NCI-H1694 treated with DMSO at 0.1 percent for 48 hours (cell line): ENCODE data around the gene LRRC23.

Experiments
- DNase-seq: peaks from one replicate; lab custom pipeline; 2025; lab: John Stamatoyannopoulos, UW

The LRRC23 gene

DNA sequence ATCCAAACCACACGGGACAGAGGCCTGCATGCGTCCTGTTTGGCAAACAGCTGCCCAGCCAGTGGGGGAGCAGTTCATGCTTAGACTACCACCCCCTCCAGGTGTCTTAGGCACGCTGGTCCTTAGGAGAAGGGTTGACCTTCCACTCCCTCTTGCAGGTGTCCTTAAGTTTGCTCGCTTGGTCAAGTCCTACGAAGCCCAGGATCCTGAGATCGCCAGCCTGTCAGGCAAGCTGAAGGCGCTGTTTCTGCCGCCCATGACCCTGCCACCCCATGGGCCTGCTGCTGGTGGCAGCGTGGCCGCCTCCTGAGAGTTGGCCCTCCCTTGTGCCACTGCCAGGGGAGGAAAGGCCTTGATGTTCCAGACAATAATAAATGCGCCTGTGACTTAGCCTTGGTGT, 41.0 kb downstream of the LRRC23 start:
- no peak for DNase-seq

DNA sequence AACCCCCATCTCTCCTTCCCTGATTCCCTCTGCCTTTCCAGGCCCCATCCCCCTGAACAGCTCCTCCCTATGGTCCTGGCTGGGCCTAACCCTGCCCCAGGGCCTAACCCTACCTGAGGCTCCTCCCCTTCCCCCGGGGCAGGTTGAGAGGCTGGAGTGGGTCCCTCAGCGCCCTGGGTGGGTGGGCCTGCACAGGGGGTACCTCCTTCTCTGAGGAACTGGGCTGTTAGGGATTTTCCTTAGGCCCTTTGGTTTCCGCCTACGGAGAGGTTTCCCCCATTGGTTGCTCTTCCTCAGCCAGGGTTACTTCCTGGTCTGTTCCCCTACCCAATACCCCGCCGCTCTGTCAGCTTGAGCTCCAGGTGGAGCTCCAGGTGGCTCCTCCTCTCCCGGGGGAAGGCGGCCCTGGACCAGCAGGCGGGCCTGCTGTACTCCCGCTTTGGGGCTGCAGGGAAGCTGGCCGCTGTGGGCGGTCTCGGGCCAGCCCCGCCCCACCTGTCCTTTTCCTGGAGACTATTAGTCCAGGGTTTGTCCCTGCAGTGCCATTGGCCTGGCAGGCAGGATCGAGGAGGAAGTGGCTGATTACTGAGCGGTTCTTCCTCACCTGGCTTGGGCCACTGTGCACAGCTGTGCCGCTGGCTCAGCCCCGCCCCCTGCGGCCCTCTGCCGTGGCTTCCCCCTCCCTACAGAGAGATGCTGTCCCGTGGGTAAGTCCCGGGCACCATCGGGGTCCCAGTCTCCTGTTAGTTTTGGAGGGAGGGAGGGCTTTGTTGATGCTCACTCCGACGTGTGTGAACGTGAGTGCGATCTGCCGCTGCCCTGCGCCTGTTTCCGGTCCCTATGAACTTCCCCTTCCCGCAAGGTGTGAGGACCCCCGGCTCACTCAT, 41.7 kb downstream of the LRRC23 start:
- no peak for DNase-seq

DNA sequence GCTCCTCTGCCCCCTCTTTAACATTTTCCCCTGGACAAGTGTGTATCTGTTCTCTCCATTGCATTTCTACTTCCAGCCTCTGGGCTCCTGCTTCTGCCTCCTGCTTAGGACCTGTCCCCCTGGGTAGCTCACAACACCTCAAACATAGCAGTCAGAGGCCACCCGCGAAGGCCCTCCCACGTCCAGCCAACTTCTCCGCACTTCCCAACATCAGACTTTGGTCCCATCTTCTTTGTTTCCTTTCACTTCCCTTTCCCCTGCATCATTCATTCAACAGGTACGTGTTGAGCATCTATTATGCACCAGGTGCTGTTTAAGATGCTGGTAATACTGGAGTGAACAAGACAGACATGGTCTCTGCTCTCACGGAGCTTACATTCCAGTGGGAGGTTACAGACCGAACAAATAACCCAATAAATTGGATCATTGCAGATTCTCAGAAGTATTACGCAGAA, 42.3 kb downstream of the LRRC23 start:
- DNase-seq, result no peak

DNA sequence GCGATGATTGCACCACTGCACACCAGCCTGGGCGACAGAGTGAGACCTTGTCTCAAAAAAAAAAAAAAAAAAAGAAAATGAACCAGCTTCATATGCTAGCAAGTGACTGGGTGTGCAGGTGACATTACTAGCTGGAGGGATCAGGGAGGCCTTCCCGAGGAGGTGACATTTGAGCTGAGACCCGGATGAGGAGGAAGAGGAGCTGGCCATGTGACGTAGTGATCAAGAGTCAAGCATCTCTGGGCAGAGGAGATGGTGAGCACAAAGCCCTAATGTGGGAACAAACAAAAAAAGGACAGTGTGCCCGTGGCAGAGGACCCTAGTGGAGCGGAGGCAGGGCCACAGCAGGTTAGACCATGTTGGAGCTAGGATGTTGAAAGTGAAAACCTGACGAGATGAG, 43.0 kb downstream of the LRRC23 start:
- no peak for DNase-seq

DNA sequence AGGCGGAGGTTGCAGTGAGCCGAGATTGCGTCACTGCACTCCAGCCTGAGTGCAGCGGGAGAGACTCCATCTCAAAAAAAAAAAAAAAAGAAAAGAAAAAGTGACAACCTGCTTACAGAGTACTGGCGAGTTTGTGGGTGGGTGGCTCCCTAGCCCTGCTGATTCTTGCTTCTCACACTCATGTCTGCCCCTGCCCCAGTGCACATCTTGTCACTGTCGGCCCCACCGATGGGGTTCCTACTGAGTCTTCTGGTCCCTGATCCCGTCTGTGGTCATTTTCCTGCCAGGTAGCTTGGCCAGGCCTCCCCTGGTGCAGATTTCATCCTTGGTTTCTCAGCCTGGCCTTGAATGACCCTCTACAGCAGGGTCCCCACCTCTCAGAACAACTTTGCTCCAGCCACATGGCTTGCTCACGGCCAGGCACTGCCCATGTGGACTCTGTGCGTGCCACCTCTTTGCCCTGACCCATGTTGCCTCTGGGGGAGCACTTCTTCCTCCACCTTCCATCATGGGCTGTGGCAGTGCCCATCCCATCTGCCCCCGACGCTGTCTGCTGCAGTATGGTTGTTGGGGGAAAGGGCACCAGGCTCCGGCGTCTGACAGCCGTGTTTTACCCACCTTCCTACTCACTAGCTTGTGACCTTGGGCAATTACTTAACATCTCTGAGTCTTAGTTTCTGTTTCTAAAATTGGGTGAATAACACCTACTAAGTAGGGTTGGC, 44.4 kb downstream of the LRRC23 start:
- DNase-seq, result no peak

DNA sequence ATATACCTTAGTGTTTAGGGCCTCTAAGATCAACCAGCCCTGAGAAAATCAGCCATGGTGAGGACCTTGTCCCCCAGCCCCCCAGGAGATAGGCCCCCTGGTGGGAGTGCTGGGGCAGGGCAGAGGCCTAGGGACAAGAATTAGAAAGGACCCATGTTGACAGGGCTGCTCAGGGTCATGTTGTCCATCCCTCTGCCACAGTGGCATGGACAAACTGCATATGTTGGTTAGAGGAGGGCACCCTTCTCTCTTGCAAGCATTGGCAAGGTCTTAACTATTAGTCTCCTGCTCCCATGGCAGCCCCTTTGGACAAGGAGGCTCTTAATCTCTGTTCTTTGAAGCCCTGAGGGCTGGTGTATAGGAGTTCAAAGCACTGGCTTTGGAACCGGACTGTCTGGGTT, 45.8 kb downstream of the LRRC23 start:
- no peak for DNase-seq

DNA sequence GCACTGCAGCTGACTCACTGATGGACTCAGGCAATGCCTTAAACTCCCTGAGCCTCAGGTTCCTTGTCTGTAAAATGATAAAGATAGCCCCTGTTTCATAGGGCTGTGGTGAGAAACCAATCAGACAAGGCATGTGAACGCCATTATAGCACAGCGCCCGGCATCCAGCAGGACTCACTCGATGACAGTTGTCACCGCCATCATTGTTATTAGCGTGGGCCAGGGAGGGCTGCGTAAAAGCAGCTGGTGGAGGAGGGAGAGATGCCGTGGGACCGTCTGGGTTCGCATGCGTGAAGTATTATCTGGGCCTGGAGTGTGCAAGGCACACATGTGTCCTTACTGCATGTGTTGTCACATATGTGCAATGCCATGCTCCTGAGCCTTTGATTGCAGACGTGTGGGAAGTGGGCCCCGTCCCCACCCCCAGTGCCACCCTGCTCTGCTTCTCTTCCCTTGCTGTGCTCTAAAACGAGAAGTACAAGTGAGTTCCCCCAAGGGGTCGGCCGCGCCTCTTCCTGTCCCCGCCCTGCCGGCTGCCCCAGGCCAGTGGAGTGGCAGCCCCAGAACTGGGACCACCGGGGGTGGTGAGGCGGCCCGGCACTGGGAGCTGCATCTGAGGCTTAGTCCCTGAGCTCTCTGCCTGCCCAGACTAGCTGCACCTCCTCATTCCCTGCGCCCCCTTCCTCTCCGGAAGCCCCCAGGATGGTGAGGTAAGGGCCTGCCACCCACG, 46.4 kb downstream of the LRRC23 start, which contains the start of gene PTPN6:
Gene PTPN6 (plus strand): TSS at position 546 of the 730 bp plus-strand sequence. CDS start 157 bp downstream, at position 703.
- no peak for DNase-seq

DNA sequence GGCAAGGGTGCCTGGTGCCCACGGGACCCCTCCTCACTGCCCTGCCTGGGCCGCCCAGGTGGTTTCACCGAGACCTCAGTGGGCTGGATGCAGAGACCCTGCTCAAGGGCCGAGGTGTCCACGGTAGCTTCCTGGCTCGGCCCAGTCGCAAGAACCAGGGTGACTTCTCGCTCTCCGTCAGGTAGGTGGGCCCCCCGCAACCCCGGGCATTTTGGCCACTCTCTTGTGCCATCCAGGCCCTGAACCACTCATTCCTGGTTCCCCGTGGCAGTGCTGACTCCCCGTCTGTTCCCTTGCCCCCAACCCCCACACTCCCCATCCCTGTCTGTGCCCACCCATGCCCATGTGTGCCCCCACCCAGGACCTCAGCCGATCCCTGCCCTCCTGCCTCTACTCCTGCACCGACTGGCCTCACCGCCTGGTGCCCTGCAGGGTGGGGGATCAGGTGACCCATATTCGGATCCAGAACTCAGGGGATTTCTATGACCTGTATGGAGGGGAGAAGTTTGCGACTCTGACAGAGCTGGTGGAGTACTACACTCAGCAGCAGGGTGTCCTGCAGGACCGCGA, 47.0 kb downstream of the LRRC23 start:
- DNase-seq, result no peak

DNA sequence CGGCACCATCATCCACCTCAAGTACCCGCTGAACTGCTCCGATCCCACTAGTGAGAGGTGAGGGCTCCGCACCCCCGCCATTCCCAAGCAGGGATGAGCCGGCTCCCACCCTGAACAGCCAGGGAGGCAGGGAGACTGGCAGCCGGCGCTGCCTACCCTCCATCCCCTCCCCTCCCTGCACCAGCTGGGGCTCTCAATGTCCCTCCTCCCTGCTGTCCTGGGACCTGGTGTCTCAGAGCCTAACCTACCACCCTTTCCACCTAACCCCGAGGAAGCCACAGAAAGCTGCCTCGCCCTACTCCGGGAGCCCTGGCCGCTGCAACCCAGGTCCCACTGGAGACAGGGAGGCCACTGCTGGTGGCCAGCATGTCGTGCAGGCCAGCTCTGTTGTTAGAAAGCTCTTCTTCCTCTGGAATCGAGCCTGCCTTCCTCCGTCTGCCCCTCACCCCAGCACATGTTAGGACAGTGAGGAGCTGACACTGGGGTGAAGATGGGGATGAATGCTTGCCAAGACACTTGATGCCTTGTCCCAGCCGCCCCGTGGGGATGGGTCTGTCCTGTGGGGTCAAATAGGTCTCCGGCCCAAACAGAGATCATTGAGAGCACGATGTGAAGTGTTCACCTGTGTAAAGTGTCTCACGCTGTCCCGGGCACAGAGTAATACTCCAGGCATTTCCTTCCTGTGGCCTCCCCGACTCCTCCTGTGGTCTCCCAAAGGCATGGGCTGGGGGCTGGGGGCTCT, 47.7 kb downstream of the LRRC23 start:
- no peak for DNase-seq

DNA sequence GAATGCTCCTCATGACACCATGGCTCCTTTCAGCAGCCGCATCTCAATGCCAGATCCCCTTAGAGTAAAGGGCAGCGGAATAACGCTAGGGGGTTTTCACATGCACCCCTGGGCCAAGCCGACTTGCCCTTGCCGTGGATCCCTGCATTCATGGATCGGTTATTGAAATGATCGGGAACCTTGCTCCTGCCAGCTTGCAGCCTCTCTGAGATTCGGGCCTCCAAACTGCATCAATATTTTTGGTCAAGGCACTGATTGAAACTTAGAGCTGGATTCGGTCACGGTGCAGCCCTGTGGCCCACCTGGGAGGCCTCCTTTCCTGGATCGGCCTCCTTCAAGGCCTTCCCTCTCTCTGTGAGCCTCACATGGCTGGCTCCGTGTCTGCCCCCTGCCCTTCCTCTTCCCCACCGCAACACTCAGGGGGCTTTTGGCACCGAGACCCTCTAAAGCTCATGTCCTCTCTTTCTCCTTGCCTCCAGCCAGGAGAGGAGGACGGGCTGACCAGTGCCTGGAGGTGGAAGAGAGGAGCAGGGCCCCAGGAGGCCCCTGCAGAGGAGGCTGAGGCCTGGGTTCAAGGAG, 48.3 kb downstream of the LRRC23 start:
- no peak for DNase-seq

DNA sequence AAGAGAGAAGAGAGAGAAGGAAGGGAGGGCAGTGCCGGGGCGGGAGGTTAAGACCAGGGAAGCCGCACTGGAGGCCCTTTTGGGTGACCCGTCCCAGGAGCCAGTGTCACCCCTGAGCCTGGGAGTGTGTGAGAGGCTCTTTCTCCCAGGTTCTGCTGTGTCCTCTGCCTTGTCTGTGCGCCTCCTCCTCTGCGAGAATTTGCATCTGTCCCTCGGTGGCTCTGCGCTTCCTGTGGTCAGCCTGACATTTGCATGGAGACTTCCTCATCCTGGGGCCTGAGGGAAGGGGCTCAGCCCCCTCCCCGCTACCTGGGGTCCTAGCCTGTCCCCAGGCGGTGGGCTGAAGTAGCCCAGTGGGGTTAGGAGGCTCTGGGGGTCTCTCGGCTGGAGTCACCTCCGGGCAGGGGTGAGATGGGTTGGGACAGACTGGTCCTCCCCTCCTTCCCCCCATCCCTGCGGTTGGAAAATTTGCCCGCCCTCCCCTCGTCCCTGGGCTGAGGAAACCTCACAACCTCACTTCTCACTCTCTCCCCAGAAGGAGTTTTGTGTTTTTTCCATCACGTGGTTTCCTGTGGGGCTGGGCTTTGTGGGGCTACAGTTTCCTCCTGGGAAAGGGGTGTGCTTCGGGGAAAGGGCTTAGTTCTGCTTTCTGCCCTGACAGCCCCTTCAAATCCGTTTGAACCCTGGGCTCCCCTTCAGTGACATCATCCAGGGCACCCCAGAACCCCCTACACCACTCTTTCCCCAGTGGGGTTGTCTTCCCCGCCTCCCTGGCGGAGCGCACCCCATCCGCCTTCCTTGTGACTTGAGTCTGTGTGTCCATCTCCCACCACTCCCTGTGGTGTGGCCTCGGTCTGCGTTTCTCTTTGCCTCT, 49.1 kb downstream of the LRRC23 start:
- DNase-seq, result no peak

DNA sequence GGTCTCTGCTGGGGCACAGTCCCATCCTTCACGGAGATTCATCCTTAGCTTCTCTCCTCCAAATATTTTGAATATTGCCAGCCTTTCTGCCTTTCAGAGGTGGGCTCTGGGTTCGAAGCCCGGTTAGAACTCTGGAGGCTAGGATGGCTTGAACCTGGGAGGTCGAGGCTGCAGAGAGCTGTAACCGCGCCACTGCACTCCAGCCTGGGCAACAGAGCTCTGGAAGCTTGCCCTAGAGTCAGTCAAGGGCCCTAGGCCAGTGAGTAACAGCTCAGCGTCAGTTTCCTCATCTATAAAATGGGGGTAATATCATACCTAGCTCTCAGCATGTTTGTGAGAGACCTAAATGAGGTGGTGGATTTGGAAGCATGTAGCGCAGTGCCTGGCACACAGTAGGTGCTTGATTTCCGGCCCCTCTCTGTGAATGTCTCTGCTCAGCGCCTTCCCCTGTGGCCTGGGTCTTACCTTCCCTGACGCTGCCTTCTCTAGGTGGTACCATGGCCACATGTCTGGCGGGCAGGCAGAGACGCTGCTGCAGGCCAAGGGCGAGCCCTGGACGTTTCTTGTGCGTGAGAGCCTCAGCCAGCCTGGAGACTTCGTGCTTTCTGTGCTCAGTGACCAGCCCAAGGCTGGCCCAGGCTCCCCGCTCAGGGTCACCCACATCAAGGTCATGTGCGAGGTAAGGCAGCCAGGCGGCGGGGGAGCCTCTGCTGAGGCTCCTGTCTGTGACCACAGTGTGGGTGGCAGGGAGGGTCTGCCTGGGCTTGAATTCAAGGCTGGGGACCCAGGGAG, 49.9 kb downstream of the LRRC23 start:
- DNase-seq, result no peak

DNA sequence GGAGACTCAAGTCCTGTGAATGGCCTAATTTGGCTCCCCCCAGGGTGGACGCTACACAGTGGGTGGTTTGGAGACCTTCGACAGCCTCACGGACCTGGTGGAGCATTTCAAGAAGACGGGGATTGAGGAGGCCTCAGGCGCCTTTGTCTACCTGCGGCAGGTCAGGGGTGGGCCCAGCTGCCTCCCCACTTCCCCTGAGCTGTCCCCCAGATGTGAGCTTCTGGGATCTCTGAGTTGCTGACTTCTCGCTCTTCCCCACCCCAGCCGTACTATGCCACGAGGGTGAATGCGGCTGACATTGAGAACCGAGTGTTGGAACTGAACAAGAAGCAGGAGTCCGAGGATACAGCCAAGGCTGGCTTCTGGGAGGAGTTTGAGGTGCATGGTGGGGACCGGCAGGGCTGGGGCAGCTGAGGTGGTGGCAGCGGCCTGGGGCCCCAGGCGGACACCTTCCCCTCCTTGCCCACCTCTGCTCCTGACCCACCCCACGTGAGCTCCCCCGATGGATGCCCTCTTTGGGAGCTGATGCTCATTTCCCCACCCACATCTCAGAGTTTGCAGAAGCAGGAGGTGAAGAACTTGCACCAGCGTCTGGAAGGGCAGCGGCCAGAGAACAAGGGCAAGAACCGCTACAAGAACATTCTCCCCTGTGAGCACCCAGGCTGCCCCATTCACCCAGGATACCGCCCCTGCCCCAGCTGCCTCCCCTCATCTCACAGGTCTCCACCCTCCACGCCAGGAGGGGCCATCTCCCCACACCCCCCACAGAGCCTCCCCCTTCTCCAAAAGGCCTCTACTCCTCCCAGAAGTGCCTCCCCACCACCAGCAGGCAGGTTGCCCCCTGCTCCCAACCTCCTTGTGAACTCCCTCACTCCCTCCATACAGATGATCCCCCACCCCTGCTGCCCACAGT, 50.7 kb downstream of the LRRC23 start:
- DNase-seq, result no peak

DNA sequence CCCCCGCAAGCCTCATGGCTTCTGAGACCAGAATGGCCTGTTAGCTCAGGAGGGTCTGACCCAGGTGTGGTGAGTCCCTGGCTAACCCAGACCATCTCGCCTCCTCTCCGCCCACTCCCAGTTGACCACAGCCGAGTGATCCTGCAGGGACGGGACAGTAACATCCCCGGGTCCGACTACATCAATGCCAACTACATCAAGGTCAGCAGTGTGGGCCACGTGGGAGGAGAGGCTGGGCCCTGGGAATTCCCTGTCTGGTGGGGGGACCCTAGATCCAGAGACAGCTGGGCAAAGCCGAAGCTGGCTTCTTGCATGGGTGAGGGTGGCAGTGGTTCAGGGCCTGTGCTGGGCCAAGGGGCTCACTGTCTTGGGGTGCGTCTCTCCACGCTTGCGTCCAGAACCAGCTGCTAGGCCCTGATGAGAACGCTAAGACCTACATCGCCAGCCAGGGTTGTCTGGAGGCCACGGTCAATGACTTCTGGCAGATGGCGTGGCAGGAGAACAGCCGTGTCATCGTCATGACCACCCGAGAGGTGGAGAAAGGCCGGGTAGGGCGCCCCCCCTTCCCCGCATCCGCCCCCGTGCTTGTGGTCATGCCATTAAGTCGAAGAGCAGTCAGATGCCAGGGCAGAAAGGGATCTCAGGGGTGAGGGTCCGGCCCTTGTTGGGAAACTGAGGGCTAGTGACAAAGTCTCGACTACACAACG, 51.6 kb downstream of the LRRC23 start:
- DNase-seq, result no peak

DNA sequence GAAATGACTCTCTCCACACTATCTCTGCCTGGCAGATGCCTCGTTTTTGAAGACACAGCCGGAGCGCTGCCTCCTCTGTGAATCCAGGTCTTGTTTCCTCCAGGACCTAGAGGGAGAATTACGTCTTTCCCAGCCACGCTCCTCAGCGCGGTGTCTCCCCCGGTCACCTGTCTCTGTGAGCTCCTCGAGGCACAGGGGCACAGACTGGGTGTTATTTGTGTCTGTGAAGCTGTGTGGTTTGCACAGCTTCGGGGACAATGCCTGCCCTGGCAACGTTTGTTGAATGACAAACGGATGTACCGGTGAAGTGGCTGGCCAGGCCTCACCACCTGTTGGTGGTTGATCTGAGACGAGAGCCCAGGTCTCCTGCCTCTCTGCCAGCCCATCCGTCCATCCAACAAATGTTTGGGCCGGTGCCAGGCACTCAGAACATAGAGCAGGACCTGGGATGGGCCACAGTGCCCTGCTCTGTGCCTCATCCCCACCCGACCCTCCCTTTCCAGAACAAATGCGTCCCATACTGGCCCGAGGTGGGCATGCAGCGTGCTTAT, 52.6 kb downstream of the LRRC23 start:
- no peak for DNase-seq

DNA sequence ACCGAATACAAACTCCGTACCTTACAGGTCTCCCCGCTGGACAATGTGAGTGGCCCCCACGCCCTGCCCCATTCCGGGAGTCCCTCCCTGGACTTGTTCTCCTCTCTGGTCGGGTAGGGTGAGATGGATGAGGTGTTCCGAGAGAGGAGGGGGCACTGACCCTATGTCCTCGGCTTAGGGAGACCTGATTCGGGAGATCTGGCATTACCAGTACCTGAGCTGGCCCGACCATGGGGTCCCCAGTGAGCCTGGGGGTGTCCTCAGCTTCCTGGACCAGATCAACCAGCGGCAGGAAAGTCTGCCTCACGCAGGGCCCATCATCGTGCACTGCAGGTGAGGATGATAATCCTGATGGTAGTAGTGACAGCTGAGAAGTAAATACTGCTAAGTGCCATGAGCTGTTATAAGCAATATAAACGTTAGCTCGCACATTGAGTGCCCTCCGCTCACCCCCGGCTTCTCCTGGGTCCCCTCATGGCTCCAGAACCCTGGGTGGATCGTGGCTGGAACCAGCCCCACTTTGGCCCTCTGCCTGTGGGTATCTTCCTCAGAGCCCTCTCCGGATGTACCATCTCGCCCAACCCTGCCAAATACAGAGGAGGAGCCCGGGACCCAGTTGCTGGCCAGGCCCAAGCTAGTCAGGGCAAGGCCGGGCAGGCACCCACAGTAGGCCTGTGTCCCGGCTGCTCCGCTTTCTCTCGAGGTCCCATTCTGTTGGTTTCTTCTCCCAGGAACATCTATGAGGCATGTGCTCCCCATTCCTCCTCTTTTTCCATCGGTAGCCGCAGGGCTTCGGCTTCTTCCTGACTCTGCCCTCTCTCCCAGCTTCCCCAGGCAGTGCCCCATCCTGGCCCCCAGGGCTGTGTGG, 53.4 kb downstream of the LRRC23 start:
- DNase-seq, result no peak
